Measurements from ENCODE around the gene DMD.

The DMD gene

GRCh38 chrX:32877592-32877991 is 333.8 kb downstream of the DMD start:
- DNase-seq (ENCODE audit: low read depth) = peak; percentile 37
- no peak for TF ChIP-seq CTCF (conservative IDR thresholded peaks at IDR 0.05; ENCODE audit: low read depth, low read length)
- H3K4me3 ChIP-seq (ENCODE audit: low read depth, low read length) = no peak overlapping the region

- TF ChIP-seq CTCF (conservative IDR thresholded peaks at IDR 0.05; ENCODE audit: low read depth, low read length) = no peak
- no peak overlapping the region for H3K4me3 ChIP-seq (ENCODE audit: low read depth, low read length)
- DNase-seq (ENCODE audit: low read depth) = no peak
Observed at GRCh38 chrX:32874839-32875238, 336.5 kb downstream of the DMD start.

- no peak for TF ChIP-seq CTCF (conservative IDR thresholded peaks at IDR 0.05; ENCODE audit: low read depth, low read length)
- no peak overlapping the region for H3K4me3 ChIP-seq (ENCODE audit: low read depth, low read length)
- DNase-seq (ENCODE audit: low read depth) = no peak
Observed at GRCh38 chrX:32873786-32874185, 337.6 kb downstream of the DMD start.

- no peak for TF ChIP-seq CTCF (conservative IDR thresholded peaks at IDR 0.05; ENCODE audit: low read depth, low read length)
- no peak overlapping the region for H3K4me3 ChIP-seq (ENCODE audit: low read depth, low read length)
- DNase-seq (ENCODE audit: low read depth) = peak; percentile 16
Observed at GRCh38 chrX:32871636-32872035, 339.7 kb downstream of the DMD start.

GRCh38 chrX:32868524-32868895 is 342.8 kb downstream of the DMD start:
- no peak for DNase-seq (ENCODE audit: low read depth)
- no peak for TF ChIP-seq CTCF (conservative IDR thresholded peaks at IDR 0.05; ENCODE audit: low read depth, low read length)
- H3K4me3 ChIP-seq (ENCODE audit: low read depth, low read length) = no peak overlapping the region

- H3K4me3 ChIP-seq (ENCODE audit: low read depth, low read length) = no peak overlapping the region
- no peak for TF ChIP-seq CTCF (conservative IDR thresholded peaks at IDR 0.05; ENCODE audit: low read depth, low read length)
- DNase-seq (ENCODE audit: low read depth) = no peak
Observed at GRCh38 chrX:32867781-32868523, 343.4 kb downstream of the DMD start.

- TF ChIP-seq CTCF (conservative IDR thresholded peaks at IDR 0.05; ENCODE audit: low read depth, low read length) = no peak
- DNase-seq (ENCODE audit: low read depth) = no peak
- H3K4me3 ChIP-seq (ENCODE audit: low read depth, low read length) = no peak overlapping the region
Observed at GRCh38 chrX:32852203-32852602, 359.1 kb downstream of the DMD start.
